BJ (cell line): ENCODE data around the gene SLC6A1. TPM values are rescaled to one million over a fixed set of nuclear protein-coding genes. Genes with fewer than 3 reads are reported as not detected.

Experiments
- CTCF ChIA-PET: fragments of 350-600 bp; formaldehyde crosslinking; extraction: SDS; loops from one replicate; lab custom pipeline; 2021; ENCODE audit warnings: antibody characterized with exemption, inconsistent platforms; lab: Yijun Ruan, JAX
- POLR2A ChIA-PET: fragments of 300-600 bp; sonication (Branson Sonifier 250); formaldehyde crosslinking; extraction: SDS; loops from one replicate; lab custom pipeline; 2021; ENCODE audit warnings: antibody characterized with exemption; lab: Charles Lee
- DNase-seq: peaks from one replicate; pipeline ENCODE4 v3.0.0-alpha.2; 2011; ENCODE audit warnings: low read depth
- H3K27me3 ChIP-seq: 2 replicates; pipeline ENCODE4 v1.6.0; 2011; ENCODE audit warnings: low read length; ENCODE audit not compliant: control insufficient read depth, insufficient read depth
- H3K36me3 ChIP-seq: 2 replicates; pipeline ENCODE4 v1.5.1; 2011; ENCODE audit warnings: low read length; ENCODE audit not compliant: control insufficient read depth, insufficient read depth
- H3K4me3 ChIP-seq: 2 replicates; pipeline ENCODE4 v1.5.1; 2011; ENCODE audit warnings: low read depth, mild to moderate bottlenecking, control low read depth, low read length
- CTCF ChIP-seq: IDR thresholded peaks from 2 replicates; pipeline ENCODE4 v1.5.1; 2011; ENCODE audit warnings: low read depth, mild to moderate bottlenecking, control low read depth, inconsistent platforms, low read length, moderate library complexity; ENCODE audit not compliant: insufficient read depth
- polyA plus RNA-seq: library from polyadenylated mRNA; depleted of rRNA; stranded (reverse); fragments of >200 nt; gene quantifications from 2 replicates; pipeline ENCODE4 v1.2.3, GENCODE V29; 2011

The SLC6A1 gene
- polyA plus RNA-seq, 1 experiment = not detected

GRCh38 chr3:11029948-11030347 is 37.4 kb downstream of the SLC6A1 start:
- ChIA-PET CTCF (interaction anchor here (0.6 to 1.1 kb wide), 4 partner anchors 30 to 86 kb away, joined by 3 to 4 read pairs (median 3); no protein-coding TSS in a partner anchor), POLR2A (no interaction called here)
- TF ChIP-seq CTCF = no peak

GRCh38 chr3:11033871-11034270 is 41.3 kb downstream of the SLC6A1 start:
- DNase-seq = no peak
- Histone ChIP-seq H3K4me3 (no peak overlapping the region), H3K27me3 (no peaks in the 10 kb centered on the region; the same call in 1 of the 2 replicates), H3K36me3 (no peaks in the 10 kb centered on the region)
- POLR2A ChIA-PET = no interaction called here
- TF ChIP-seq CTCF = no peak
- CTCF ChIA-PET = interaction anchor here (1.3 kb wide), 1 partner anchor 11 kb away, joined by 3 read pairs; no protein-coding TSS in a partner anchor

More at GRCh38 chr3:11029948-11030347, 37.4 kb downstream of the SLC6A1 start:
- Histone ChIP-seq H3K36me3 (no peaks in the 10 kb centered on the region), H3K27me3 (no peaks in the 10 kb centered on the region), H3K4me3 (no peak overlapping the region)
- DNase-seq = no peak

GRCh38 chr3:11034309-11034985 is 41.9 kb downstream of the SLC6A1 start:
- Histone ChIP-seq H3K27me3 (no peaks in the 10 kb centered on the region; the same call in 1 of the 2 replicates), H3K4me3 (no peak overlapping the region), H3K36me3 (no peaks in the 10 kb centered on the region)
- ChIA-PET POLR2A (no interaction called here), CTCF (interaction anchor here (1.3 kb wide), 1 partner anchor 11 kb away, joined by 3 read pairs; no protein-coding TSS in a partner anchor)
- TF ChIP-seq CTCF = no peak
- DNase-seq = no peak

- no peaks in the 10 kb centered on the region for H3K36me3 ChIP-seq
- no peak for DNase-seq
- no peak overlapping the region for H3K4me3 ChIP-seq
- TF ChIP-seq CTCF = no peak
- ChIA-PET CTCF (interaction anchor here (0.7 kb wide), 1 partner anchor 90 kb away, joined by 3 read pairs; no protein-coding TSS in a partner anchor), POLR2A (no interaction called here)
- H3K27me3 ChIP-seq = peaks cover 2% of the 10 kb centered on the region; the same call in 1 of the 2 replicates
Measured at GRCh38 chr3:11035757-11036505, 43.4 kb downstream of the SLC6A1 start.
